GM12878 (cell line): Measurements from ENCODE around the gene SUPT3H. TPM values are rescaled to one million over a fixed set of nuclear protein-coding genes. Genes with fewer than 3 reads are reported as not detected.

ENCODE experiments used
- ATAC-seq: fragments of 200-7000 bp; cut with Tn5 transposase; 3 replicates; pipeline ENCODE4 v1.9.1; 2020; ENCODE audit warnings: mild to moderate bottlenecking, moderate library complexity
- BruUV-seq: library from RNA; stranded (reverse); fragments of 400-500 nt; replicated peaks from 2 replicates; lab custom pipeline; 2021; lab: Mats Ljungman, UMichigan
- CTCF ChIA-PET: fragments of 300-600 bp; sonication (Branson Sonifier 250); formaldehyde crosslinking; extraction: SDS; loops from one replicate; lab custom pipeline; 2021; ENCODE audit warnings: inconsistent platforms; lab: Yijun Ruan, JAX
- POLR2A ChIA-PET: fragments of 350-600 bp; formaldehyde crosslinking; extraction: SDS; loops from one replicate; lab custom pipeline; 2021; ENCODE audit warnings: inconsistent platforms; lab: Charles Lee
- RAD21 ChIA-PET: fragments of 300-600 bp; sonication (Branson Sonifier 250); formaldehyde crosslinking; loops from one replicate; lab custom pipeline; 2023; ENCODE audit warnings: antibody characterized with exemption; ENCODE audit not compliant: unreplicated experiment; lab: Charles Lee
- SMC1A ChIA-PET: fragments of 300-600 bp; sonication (Branson Sonifier 250); formaldehyde crosslinking; loops from one replicate; lab custom pipeline; 2023; ENCODE audit not compliant: unreplicated experiment, uncharacterized antibody; lab: Charles Lee
- DNase-seq: peaks from one replicate; pipeline ENCODE4 v3.0.0-alpha.2; 2011; ENCODE audit warnings: low read depth, low spot score
- FAIRE-seq: peaks from 3 replicates; lab custom pipeline; 2011; peaks lifted over from hg19 to GRCh38; lab: Jason Lieb, UNC
- H2AFZ ChIP-seq: 2 replicates; pipeline ENCODE4 v1.6.0; 2011; ENCODE audit warnings: low read depth, low read length, control low read depth; ENCODE audit not compliant: control insufficient read depth
- H3K27ac ChIP-seq: 2 replicates; pipeline ENCODE4 v1.5.1; 2011; ENCODE audit warnings: control low read depth; ENCODE audit not compliant: control insufficient read depth, insufficient read depth
- H3K27me3 ChIP-seq, 2 experiments: replicated peaks in 1 of 2; 2 replicates each; pipeline versions ENCODE4 v1.6.0 to v1.6.1; 2011; ENCODE audit warnings: low read length in 1 of 2; ENCODE audit not compliant: control insufficient read depth in 2 of 2, insufficient read depth in 2 of 2
- H3K36me3 ChIP-seq, 2 experiments: 2 replicates each; pipeline ENCODE4 v1.5.1; 2011; ENCODE audit warnings: low read length in 1 of 2; ENCODE audit not compliant: control insufficient read depth in 2 of 2, insufficient read depth in 2 of 2
- H3K4me1 ChIP-seq: 2 replicates; pipeline ENCODE4 v1.6.1; 2011; ENCODE audit warnings: mild to moderate bottlenecking, low read length, moderate library complexity, mixed read lengths; ENCODE audit not compliant: control insufficient read depth, insufficient read depth
- H3K4me2 ChIP-seq: 2 replicates; pipeline ENCODE4 v1.6.0; 2011; ENCODE audit warnings: control low read depth; ENCODE audit not compliant: control insufficient read depth, insufficient read depth
- H3K4me3 ChIP-seq: fragments of 200-600 bp; sonication (generic); 2 replicates; pipeline ENCODE4 v1.5.1; 2016
- H3K79me2 ChIP-seq: 2 replicates; pipeline ENCODE4 v1.6.0; 2011; ENCODE audit warnings: low read length; ENCODE audit not compliant: control insufficient read depth, insufficient read depth
- H3K9ac ChIP-seq: 2 replicates; pipeline ENCODE4 v1.8.0; 2011; ENCODE audit warnings: low read length, control low read depth, mixed read lengths; ENCODE audit not compliant: control insufficient read depth, insufficient read depth
- H3K9me3 ChIP-seq: replicated peaks from 3 replicates; pipeline ENCODE4 v1.5.1; 2011; ENCODE audit warnings: mild to moderate bottlenecking, low read length; ENCODE audit not compliant: control insufficient read depth, insufficient read depth
- H4K20me1 ChIP-seq: 2 replicates; pipeline ENCODE4 v1.6.0; 2011; ENCODE audit not compliant: control insufficient read depth, insufficient read depth
- EZH2 ChIP-seq: IDR thresholded peaks from 2 replicates; pipeline ENCODE4 v1.6.1; 2012; ENCODE audit warnings: low read depth, mild to moderate bottlenecking, control low read depth, inconsistent platforms, low read length, borderline replicate concordance; ENCODE audit not compliant: control insufficient read depth
- FOXK2 ChIP-seq: fragments of 450-650 bp; IDR thresholded peaks from 2 replicates; pipeline ENCODE4 v1.6.1; 2017; ENCODE audit warnings: mild to moderate bottlenecking, moderate library complexity
- SUZ12 ChIP-seq: fragments of 200-600 bp; sonication (generic); IDR thresholded peaks from one replicate; pipeline ENCODE4 v1.6.1; 2018; ENCODE audit warnings: antibody characterized with exemption, mild to moderate bottlenecking; ENCODE audit not compliant: unreplicated experiment
- WGBS: methylation state at CpG from one replicate; pipeline ENCODE4 v1.1.6; 2016; ENCODE audit warnings: low lambda C conversion rate; ENCODE audit not compliant: insufficient replicate concordance, insufficient coverage; ENCODE audit errors: missing lambda C conversion rate; 5-methylcytosine and 5-hydroxymethylcytosine counted together
- in situ Hi-C: fragments of 300-500 bp; cut with MboI; formaldehyde crosslinking; loops from 9 replicates; pipeline ENCODE4 v1.14.3; 2018; ENCODE audit warnings: mixed read lengths
- intact Hi-C: fragments of 100-400 bp; cut with micrococcal nuclease; formaldehyde crosslinking; loops from one replicate; pipeline ENCODE4 v1.14.2; 2022; ENCODE audit not compliant: unreplicated experiment
- polyA plus RNA-seq, 11 experiments: library from polyadenylated mRNA; depleted of rRNA in 4 of 11; unstranded in 6 of 11; stranded (reverse) in 5 of 11; fragments of >200 nt; fragmentation: Nextera tagmentation in 4 of 11; fragmentation: Illumina TruSeq in 1 of 11; extraction: Ambion mirVana in 4 of 11; extraction: Trizol in 1 of 11; gene quantifications; 1 replicate in 1 of 11; 2 replicates in 10 of 11; pipeline versions ENCODE4 v1.2.1 to v1.2.3, GENCODE V29; 2011 to 2016; ENCODE audit warnings: inconsistent platforms in 2 of 11, missing spikeins in 2 of 11, low read depth in 1 of 11
- total RNA-seq, 4 experiments: library from RNA; depleted of rRNA in 3 of 4; stranded (reverse); fragments of >200 nt in 3 of 4; fragmentation: Illumina TruSeq in 1 of 4; extraction: Trizol in 1 of 4; gene quantifications; 2 replicates each; pipeline versions ENCODE4 v1.2.1 to v1.2.3, GENCODE V29; 2013 to 2021
- TF ChIP-seq, protein P1 (sequence below): fragments of 450-650 bp; IDR thresholded peaks from 2 replicates; pipeline ENCODE4 v1.6.1; 2017; ENCODE audit warnings: low read depth, mild to moderate bottlenecking, moderate library complexity

The SUPT3H gene
- total and polyA plus RNA-seq, 10 of the 15 experiments (the other 5 are each of a cell fraction or from before 2014, with no cell fraction given), result 0.51 to 3.7 (median 2.0) TPM

GRCh38 chr6:45424451-45424861 is 46.7 kb upstream of the SUPT3H start:
- Histone ChIP-seq H3K9ac (no peak overlapping the region), H2AFZ (no peak overlapping the region), H4K20me1 (no peaks in the 10 kb centered on the region), H3K4me1 (no peaks in the 10 kb centered on the region; the same call in 1 of the 2 replicates)
- SMC1A ChIA-PET, result no interaction called here
- FAIRE-seq, result no peak
- TF ChIP-seq EZH2 (0 out of 2 replicates have a peak, but pooled peaks have one; percentile 45), FOXK2 (no peak)
- TF ChIP-seq, all 136 proteins: peak for 1
- Histone ChIP-seq H3K9me3 (no peaks in the 10 kb centered on the region), H3K27ac (no peak overlapping the region), H3K4me2 (no peak overlapping the region), H3K4me3 (no peak overlapping the region), H3K36me3 (no peaks in the 10 kb centered on the region), H3K27me3 (peaks cover 20 to 38% of the 10 kb centered on the region in 2 experiments), H3K79me2 (no peaks in the 10 kb centered on the region)
- no TSS peak for BruUV-seq
- ChIA-PET POLR2A (no interaction called here), RAD21 (no interaction called here), CTCF (interaction anchor here (1.1 kb wide), 1 partner anchor 769 kb away, joined by 3 read pairs; no protein-coding TSS in a partner anchor)
- intact Hi-C loops, result loop anchor here (5.0 to 10.0 kb wide), 3 partner anchors 498 to 947 kb away; no protein-coding TSS in a partner anchor
- in situ Hi-C loops, result no loop called here
- DNase-seq (no peak), ATAC-seq (no peak)
- WGBS, result 38% methylated on average over 6 of the region's 6 CpGs

DNA sequence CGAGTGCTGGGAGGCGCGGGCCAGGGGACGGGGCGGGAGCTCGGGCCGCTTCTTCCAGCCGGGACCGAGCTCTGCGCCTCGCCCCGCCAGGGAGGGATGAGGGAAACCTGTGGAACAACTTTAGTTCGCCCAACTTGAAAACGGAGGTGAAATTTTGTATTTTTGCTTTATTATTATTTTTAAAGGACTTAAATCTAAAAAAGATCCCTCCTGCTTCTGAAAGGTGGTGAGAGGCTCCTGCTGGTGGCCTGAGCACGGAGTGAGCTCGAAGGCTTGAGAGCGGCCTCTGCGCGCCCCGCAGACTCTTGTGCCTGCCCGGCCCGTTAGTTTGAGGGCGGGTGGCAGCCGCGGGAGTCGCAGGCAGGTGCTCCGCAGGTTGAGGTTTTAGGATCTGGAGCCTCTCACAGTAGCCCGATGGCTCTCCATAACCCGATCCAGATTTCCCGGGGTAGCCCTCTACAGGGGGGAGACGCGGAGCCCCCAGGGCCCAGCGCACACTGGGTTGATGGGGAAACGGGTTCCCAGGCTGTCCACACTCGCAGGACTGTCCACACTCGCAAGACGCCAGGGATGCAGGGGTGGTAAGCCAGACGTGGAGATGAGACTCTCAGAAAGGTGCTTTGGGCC is 46.2 kb upstream of the SUPT3H start:
- no TSS peak for BruUV-seq
- H3K27me3 ChIP-seq, result peaks cover 20 to 38% of the 10 kb centered on the region in 2 experiments
- TF ChIP-seq, protein P1, sequence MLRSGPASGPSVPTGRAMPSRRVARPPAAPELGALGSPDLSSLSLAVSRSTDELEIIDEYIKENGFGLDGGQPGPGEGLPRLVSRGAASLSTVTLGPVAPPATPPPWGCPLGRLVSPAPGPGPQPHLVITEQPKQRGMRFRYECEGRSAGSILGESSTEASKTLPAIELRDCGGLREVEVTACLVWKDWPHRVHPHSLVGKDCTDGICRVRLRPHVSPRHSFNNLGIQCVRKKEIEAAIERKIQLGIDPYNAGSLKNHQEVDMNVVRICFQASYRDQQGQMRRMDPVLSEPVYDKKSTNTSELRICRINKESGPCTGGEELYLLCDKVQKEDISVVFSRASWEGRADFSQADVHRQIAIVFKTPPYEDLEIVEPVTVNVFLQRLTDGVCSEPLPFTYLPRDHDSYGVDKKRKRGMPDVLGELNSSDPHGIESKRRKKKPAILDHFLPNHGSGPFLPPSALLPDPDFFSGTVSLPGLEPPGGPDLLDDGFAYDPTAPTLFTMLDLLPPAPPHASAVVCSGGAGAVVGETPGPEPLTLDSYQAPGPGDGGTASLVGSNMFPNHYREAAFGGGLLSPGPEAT, result no peak
- peak; percentile 38 for TF ChIP-seq SUZ12
- H3K9ac ChIP-seq, result no peak overlapping the region
- RAD21 ChIA-PET, result no interaction called here
- no peak for DNase-seq
- no peak for FAIRE-seq
- peak; percentile 36; the same call in 1 of the 3 replicates for ATAC-seq
- no peak overlapping the region for H3K4me3 ChIP-seq
- H3K79me2 ChIP-seq, result no peaks in the 10 kb centered on the region
- no peaks in the 10 kb centered on the region for H4K20me1 ChIP-seq
- CTCF ChIA-PET, result no interaction called here
- H2AFZ ChIP-seq, result no peak overlapping the region
- no peaks in the 10 kb centered on the region; the same call in 1 of the 2 replicates for H3K4me1 ChIP-seq
- peak overlapping the region; percentile 9; the same call in 1 of the 2 replicates for H3K4me2 ChIP-seq
- H3K27ac ChIP-seq, result no peak overlapping the region
- POLR2A ChIA-PET, result no interaction called here
- no peaks in the 10 kb centered on the region for H3K9me3 ChIP-seq
- WGBS, result 11% methylated on average over 36 of the region's 38 CpGs
- in situ Hi-C loops, result no loop called here
- no peaks in the 10 kb centered on the region for H3K36me3 ChIP-seq
- SMC1A ChIA-PET, result no interaction called here
- intact Hi-C loops, result loop anchor here (5.0 to 10.0 kb wide), 3 partner anchors 498 to 947 kb away; no protein-coding TSS in a partner anchor
